Camera-type eye (tissue), 1 donor: ENCODE measurements around the gene OR2H2. TPM values are rescaled to one million over a fixed set of nuclear protein-coding genes. Genes with fewer than 3 reads are reported as not detected.

Source experiments
- total RNA-seq: library from RNA; depleted of rRNA; stranded (reverse); fragments of >200 nt; gene quantifications from one replicate; pipeline ENCODE4 v1.2.3, GENCODE V29; 2014

Gene OR2H2
- not detected for total RNA-seq

GRCh38 chr6:29584821-29585220 lies at the start of gene OR2H2:
Gene OR2H2, plus strand, starts transcription at chr6:29585121. Its CDS starts 2,824 bp downstream, at chr6:29587945.

GRCh38 chr6:29559524-29560287 lies 25.2 kb upstream of the OR2H2 start, which contains the start of gene UBD:
Gene UBD, minus strand, starts transcription at chr6:29559732. Its CDS starts 31 bp downstream, at chr6:29559701.

GRCh38 chr6:29632789-29633533 lies 48.0 kb downstream of the OR2H2 start, which contains the start of gene GABBR1:
Gene GABBR1, minus strand, starts transcription at chr6:29633183. Its CDS starts 798 bp downstream, at chr6:29632385.

Other genes with a start within 250 kb of the OR2H2 start
- not detected for gene OR5V1, start 216.3 kb upstream of the OR2H2 start, total RNA-seq
- not detected for gene OR12D3, start 209.8 kb upstream of the OR2H2 start, total RNA-seq
- gene OR12D2, start 189.5 kb upstream of the OR2H2 start, total RNA-seq: not detected
- gene OR12D1, start 170.2 kb upstream of the OR2H2 start, total RNA-seq: not detected
- gene OR10C1, start 145.8 kb upstream of the OR2H2 start, total RNA-seq: not detected
- not detected for gene OR11A1, start 128.1 kb upstream of the OR2H2 start, total RNA-seq
- gene OR2H1, start 128.0 kb upstream of the OR2H2 start, total RNA-seq: not detected
- 0.33 TPM for gene MAS1L, start 97.2 kb upstream of the OR2H2 start, total RNA-seq
- not detected for gene UBD, start 25.4 kb upstream of the OR2H2 start, total RNA-seq
- gene GABBR1, start 48.1 kb downstream of the OR2H2 start, total RNA-seq: 81.5 TPM
- gene MOG, start 72.0 kb downstream of the OR2H2 start, total RNA-seq: 0.16 TPM
- gene ZFP57, start 96.0 kb downstream of the OR2H2 start, total RNA-seq: not detected
- gene HLA-F, start 138.3 kb downstream of the OR2H2 start, total RNA-seq: 24.5 TPM
- not detected for gene HLA-G, start 242.7 kb downstream of the OR2H2 start, total RNA-seq